Effector memory CD8-positive, alpha-beta T cell (primary cell): ENCODE measurements around the gene CERKL.
A peak's percentile ranks its signal among the peaks of the same experiment; 100 is the strongest.

Experiments
- ATAC-seq: fragments of 150-1000 bp; cut with Tn5 transposase; replicated peaks from 2 replicates; pipeline ENCODE4 v1.10.0; 2021; ENCODE audit warnings: mild to moderate bottlenecking, moderate library complexity
- DNase-seq, 3 experiments: peaks; one replicate each; pipeline ENCODE4 v3.0.0; 2021
- H3K27ac Mint-ChIP-seq, 2 donors: one replicate each; pipeline ENCODE4 v1.8.0; 2022; ENCODE audit warnings: mild to moderate bottlenecking in 2 of 2, mixed read lengths in 2 of 2, moderate library complexity in 2 of 2
- H3K27me3 Mint-ChIP-seq, 2 donors: one replicate each; pipeline ENCODE4 v1.8.0; 2022; ENCODE audit warnings: mixed read lengths in 2 of 2
- H3K36me3 Mint-ChIP-seq: one replicate; pipeline ENCODE4 v1.8.0; 2022; ENCODE audit warnings: mild to moderate bottlenecking, moderate library complexity, mixed read lengths; ENCODE audit not compliant: insufficient read depth
- H3K4me1 Mint-ChIP-seq, 2 donors: one replicate each; pipeline ENCODE4 v1.8.0; 2022; ENCODE audit warnings: low read depth in 2 of 2, mixed read lengths in 2 of 2
- H3K4me3 Mint-ChIP-seq, 2 donors: one replicate each; pipeline ENCODE4 v1.8.0; 2022; ENCODE audit warnings: mild to moderate bottlenecking in 2 of 2, mixed read lengths in 2 of 2, moderate library complexity in 2 of 2
- H3K9me3 Mint-ChIP-seq, 2 donors: one replicate each; pipeline ENCODE4 v1.8.0; 2022; ENCODE audit warnings: mixed read lengths in 2 of 2

Gene CERKL

GRCh38 chr2:181570833-181571661 is 85.9 kb downstream of the CERKL start:
- Mint-ChIP-seq H3K9me3 (no peaks in the 10 kb centered on the region), H3K4me3 (peak overlapping the region in 1 of 2 donors; percentile 51), H3K27me3 (peaks cover 13 to 23% of the 10 kb centered on the region in 2 donors), H3K27ac (no peak overlapping the region), H3K4me1 (no peaks in the 10 kb centered on the region), H3K36me3 (peaks cover 3% of the 10 kb centered on the region)
- ATAC-seq = no peak
- no peak for DNase-seq

GRCh38 chr2:181570059-181570458 is 86.8 kb downstream of the CERKL start:
- ATAC-seq (no peak), DNase-seq (no peak)
- H3K9me3 Mint-ChIP-seq = no peaks in the 10 kb centered on the region
- no peak overlapping the region for H3K27ac Mint-ChIP-seq
- H3K4me3 Mint-ChIP-seq = no peak overlapping the region
- H3K36me3 Mint-ChIP-seq = peaks cover 7% of the 10 kb centered on the region
- no peaks in the 10 kb centered on the region for H3K4me1 Mint-ChIP-seq
- H3K27me3 Mint-ChIP-seq = peaks cover 20 to 23% of the 10 kb centered on the region in 2 donors

GRCh38 chr2:181566334-181567032 is 90.4 kb downstream of the CERKL start:
- Mint-ChIP-seq H3K36me3 (peaks cover 4% of the 10 kb centered on the region), H3K27ac (no peak overlapping the region), H3K9me3 (no peaks in the 10 kb centered on the region), H3K4me3 (no peak overlapping the region), H3K4me1 (no peaks in the 10 kb centered on the region), H3K27me3 (peaks cover 4 to 24% of the 10 kb centered on the region in 2 donors)
- DNase-seq (no peak), ATAC-seq (no peak)

- ATAC-seq = no peak
- no peak for DNase-seq
- H3K4me3 Mint-ChIP-seq = no peak overlapping the region
- no peaks in the 10 kb centered on the region for H3K9me3 Mint-ChIP-seq
- peaks cover 4% of the 10 kb centered on the region for H3K36me3 Mint-ChIP-seq
- H3K27me3 Mint-ChIP-seq = peaks cover 4 to 15% of the 10 kb centered on the region in 2 donors
- H3K4me1 Mint-ChIP-seq = no peaks in the 10 kb centered on the region
- no peak overlapping the region for H3K27ac Mint-ChIP-seq
Measured at GRCh38 chr2:181563101-181563692, 93.7 kb downstream of the CERKL start.

GRCh38 chr2:181558371-181558770 is 98.5 kb downstream of the CERKL start:
- no peak for DNase-seq
- Mint-ChIP-seq H3K4me3 (no peak overlapping the region), H3K27me3 (no peaks in the 10 kb centered on the region), H3K4me1 (peaks cover 0 to 3% of the 10 kb centered on the region in 2 donors), H3K36me3 (no peaks in the 10 kb centered on the region), H3K27ac (no peak overlapping the region), H3K9me3 (no peaks in the 10 kb centered on the region)
- no peak for ATAC-seq

GRCh38 chr2:181554061-181554830 is 102.7 kb downstream of the CERKL start:
- ATAC-seq = no peak
- Mint-ChIP-seq H3K4me3 (no peak overlapping the region), H3K27me3 (no peaks in the 10 kb centered on the region), H3K27ac (no peak overlapping the region), H3K9me3 (no peaks in the 10 kb centered on the region), H3K36me3 (no peaks in the 10 kb centered on the region), H3K4me1 (peaks cover 0 to 3% of the 10 kb centered on the region in 2 donors)
- DNase-seq = no peak

GRCh38 chr2:181553244-181553643 is 103.7 kb downstream of the CERKL start:
- Mint-ChIP-seq H3K27me3 (no peaks in the 10 kb centered on the region), H3K4me3 (no peak overlapping the region), H3K9me3 (no peaks in the 10 kb centered on the region), H3K36me3 (no peaks in the 10 kb centered on the region), H3K4me1 (peaks cover 0 to 3% of the 10 kb centered on the region in 2 donors), H3K27ac (no peak overlapping the region)
- ATAC-seq (no peak), DNase-seq (no peak)

GRCh38 chr2:181552808-181553207 is 104.1 kb downstream of the CERKL start:
- Mint-ChIP-seq H3K4me3 (no peak overlapping the region), H3K27me3 (no peaks in the 10 kb centered on the region), H3K4me1 (peaks cover 0 to 3% of the 10 kb centered on the region in 2 donors), H3K27ac (no peak overlapping the region), H3K36me3 (no peaks in the 10 kb centered on the region), H3K9me3 (no peaks in the 10 kb centered on the region)
- DNase-seq = no peak
- ATAC-seq = no peak

- Mint-ChIP-seq H3K4me3 (no peak overlapping the region), H3K27me3 (no peaks in the 10 kb centered on the region), H3K27ac (no peak overlapping the region), H3K4me1 (peaks cover 0 to under 1% of the 10 kb centered on the region in 2 donors), H3K9me3 (no peaks in the 10 kb centered on the region), H3K36me3 (no peaks in the 10 kb centered on the region)
- ATAC-seq (no peak), DNase-seq (no peak)
Measured at GRCh38 chr2:181546086-181546485, 110.8 kb downstream of the CERKL start.

- Mint-ChIP-seq H3K4me3 (no peak overlapping the region), H3K27me3 (no peaks in the 10 kb centered on the region), H3K9me3 (no peaks in the 10 kb centered on the region), H3K36me3 (peaks cover 29% of the 10 kb centered on the region), H3K4me1 (peaks cover 0 to 8% of the 10 kb centered on the region in 2 donors), H3K27ac (no peak overlapping the region)
- no peak for DNase-seq
- ATAC-seq = no peak
Measured at GRCh38 chr2:181542170-181542569, 114.7 kb downstream of the CERKL start.

- Mint-ChIP-seq H3K4me3 (no peak overlapping the region), H3K36me3 (peaks cover 46% of the 10 kb centered on the region), H3K4me1 (peaks cover 0 to 10% of the 10 kb centered on the region in 2 donors), H3K9me3 (no peaks in the 10 kb centered on the region), H3K27ac (no peak overlapping the region), H3K27me3 (no peaks in the 10 kb centered on the region)
- DNase-seq (no peak), ATAC-seq (no peak)
Measured at GRCh38 chr2:181540421-181540820, 116.5 kb downstream of the CERKL start.

GRCh38 chr2:181536730-181537129 is 120.2 kb downstream of the CERKL start:
- peaks cover 83% of the 10 kb centered on the region for H3K36me3 Mint-ChIP-seq

GRCh38 chr2:181528441-181528840 is 128.5 kb downstream of the CERKL start:
- no peak overlapping the region for H3K4me3 Mint-ChIP-seq
- H3K4me1 Mint-ChIP-seq = peaks cover 4 to 9% of the 10 kb centered on the region in 2 donors
- no peak overlapping the region for H3K27ac Mint-ChIP-seq
- ATAC-seq = no peak
- peaks cover 97% of the 10 kb centered on the region for H3K36me3 Mint-ChIP-seq
- no peaks in the 10 kb centered on the region for H3K9me3 Mint-ChIP-seq
- no peak for DNase-seq
- H3K27me3 Mint-ChIP-seq = no peaks in the 10 kb centered on the region

More at GRCh38 chr2:181536730-181537129, 120.2 kb downstream of the CERKL start:
- ATAC-seq = no peak
- Mint-ChIP-seq H3K27me3 (no peaks in the 10 kb centered on the region), H3K4me1 (peaks cover 0 to 18% of the 10 kb centered on the region in 2 donors), H3K9me3 (no peaks in the 10 kb centered on the region), H3K4me3 (no peak overlapping the region), H3K27ac (no peak overlapping the region)
- DNase-seq = no peak
